ENCODE measurements around the gene NSUN7. TPM values are rescaled to one million over a fixed set of nuclear protein-coding genes. Genes with fewer than 3 reads are reported as not detected.
A peak's percentile ranks its signal among the peaks of the same experiment; 100 is the strongest.

NSUN7 gene
- total and polyA plus RNA-seq, 2 donors (not counting 1 experiment from before 2014, with no cell fraction given) = 0.33 TPM; not detected in 1

DNA sequence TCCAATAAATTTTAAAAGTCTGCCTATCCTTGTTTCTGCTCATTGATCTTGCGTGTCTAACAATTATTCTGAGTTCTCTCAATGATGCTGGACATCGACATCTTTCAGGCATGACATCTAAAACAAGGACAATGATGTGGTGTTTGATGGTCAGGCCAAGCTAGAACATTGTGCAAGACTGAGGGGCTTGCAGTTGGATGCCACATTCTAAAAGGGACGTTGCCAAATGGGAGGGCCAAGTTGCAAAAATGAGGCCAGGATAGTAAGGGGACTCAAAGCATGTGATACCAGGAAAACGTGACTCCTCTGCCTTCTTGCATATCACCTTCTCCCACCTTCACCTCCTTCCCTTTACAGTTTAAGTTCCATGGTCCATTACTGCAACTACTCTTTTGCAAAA is 29.4 kb upstream of the NSUN7 start:
- Histone ChIP-seq H3K9ac (ENCODE audit: insufficient read depth, low read length) (no peak overlapping the region), H3K36me3 (ENCODE audit: control insufficient read depth, insufficient read depth, low read length) (no peaks in the 10 kb centered on the region), H4K20me1 (ENCODE audit: control insufficient read depth, extremely low read depth, insufficient read depth, low read length) (no peaks in the 10 kb centered on the region), H3K27me3 (ENCODE audit: control insufficient read depth, insufficient read depth, low read length) (no peaks in the 10 kb centered on the region), H2AFZ (ENCODE audit: low read length) (no peak overlapping the region), H3K27ac (ENCODE audit: insufficient read depth, low read length) (no peak overlapping the region), H3K4me1 (ENCODE audit: control insufficient read depth, extremely low read depth, insufficient read depth, low read length) (no peaks in the 10 kb centered on the region), H3K9me3 (ENCODE audit: control insufficient read depth, insufficient read depth, low read depth, low read length) (no peaks in the 10 kb centered on the region), H3K4me2 (ENCODE audit: extremely low read depth, insufficient read depth, low read length) (no peak overlapping the region), H3K4me3 (replicated peaks in 1 of 4; ENCODE audit: control extremely low read depth in 1 of 4, insufficient read depth in 1 of 4, low read depth in 3 of 4, low read length in 4 of 4) (no peak overlapping the region), H3K79me2 (ENCODE audit: control insufficient read depth, insufficient read depth, low read length) (no peaks in the 10 kb centered on the region)
- TF ChIP-seq, protein P1, sequence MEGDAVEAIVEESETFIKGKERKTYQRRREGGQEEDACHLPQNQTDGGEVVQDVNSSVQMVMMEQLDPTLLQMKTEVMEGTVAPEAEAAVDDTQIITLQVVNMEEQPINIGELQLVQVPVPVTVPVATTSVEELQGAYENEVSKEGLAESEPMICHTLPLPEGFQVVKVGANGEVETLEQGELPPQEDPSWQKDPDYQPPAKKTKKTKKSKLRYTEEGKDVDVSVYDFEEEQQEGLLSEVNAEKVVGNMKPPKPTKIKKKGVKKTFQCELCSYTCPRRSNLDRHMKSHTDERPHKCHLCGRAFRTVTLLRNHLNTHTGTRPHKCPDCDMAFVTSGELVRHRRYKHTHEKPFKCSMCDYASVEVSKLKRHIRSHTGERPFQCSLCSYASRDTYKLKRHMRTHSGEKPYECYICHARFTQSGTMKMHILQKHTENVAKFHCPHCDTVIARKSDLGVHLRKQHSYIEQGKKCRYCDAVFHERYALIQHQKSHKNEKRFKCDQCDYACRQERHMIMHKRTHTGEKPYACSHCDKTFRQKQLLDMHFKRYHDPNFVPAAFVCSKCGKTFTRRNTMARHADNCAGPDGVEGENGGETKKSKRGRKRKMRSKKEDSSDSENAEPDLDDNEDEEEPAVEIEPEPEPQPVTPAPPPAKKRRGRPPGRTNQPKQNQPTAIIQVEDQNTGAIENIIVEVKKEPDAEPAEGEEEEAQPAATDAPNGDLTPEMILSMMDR (conservative IDR thresholded peaks at IDR 0.05 in 1 of 2, IDR thresholded peaks at IDR 0.05 in 1 of 2; ENCODE audit: low read depth in 1 of 2, low read length in 2 of 2) = no peak
- no peak for TF ChIP-seq EZH2 (IDR thresholded peaks at IDR 0.05; ENCODE audit: low read length, missing control alignments)
- DNase-seq (ENCODE audit: low read depth in 2 of 2) = no peak

DNA sequence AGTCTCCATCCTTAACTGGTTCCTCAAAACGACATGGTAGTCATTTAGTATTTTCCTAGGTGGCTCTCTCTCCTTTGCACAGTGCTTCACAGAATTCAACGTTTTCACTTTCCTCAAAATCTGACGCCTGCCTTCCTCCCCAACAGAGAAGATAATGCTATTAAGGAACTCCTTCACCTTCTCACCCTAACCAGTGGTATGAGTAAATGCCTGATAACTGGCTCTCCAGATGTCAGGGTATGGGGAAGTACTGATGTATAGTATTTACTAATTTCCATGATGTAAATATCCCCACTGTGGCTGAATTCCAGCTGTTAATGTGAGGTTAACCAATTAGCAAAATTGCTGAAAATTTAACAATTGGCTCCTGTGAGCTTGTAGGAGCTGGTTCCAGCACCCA is 28.8 kb upstream of the NSUN7 start:
- H3K9ac ChIP-seq (ENCODE audit: insufficient read depth, low read length) = no peak overlapping the region
- no peaks in the 10 kb centered on the region for H3K79me2 ChIP-seq (ENCODE audit: control insufficient read depth, insufficient read depth, low read length)
- no peaks in the 10 kb centered on the region for H3K36me3 ChIP-seq (ENCODE audit: control insufficient read depth, insufficient read depth, low read length)
- H3K27me3 ChIP-seq (ENCODE audit: control insufficient read depth, insufficient read depth, low read length) = no peaks in the 10 kb centered on the region
- no peak overlapping the region for H3K4me2 ChIP-seq (ENCODE audit: extremely low read depth, insufficient read depth, low read length)
- no peak overlapping the region for H3K27ac ChIP-seq (ENCODE audit: insufficient read depth, low read length)
- H2AFZ ChIP-seq (ENCODE audit: low read length) = no peak overlapping the region
- no peaks in the 10 kb centered on the region for H4K20me1 ChIP-seq (ENCODE audit: control insufficient read depth, extremely low read depth, insufficient read depth, low read length)
- H3K4me3 ChIP-seq (replicated peaks in 1 of 4; ENCODE audit: control extremely low read depth in 1 of 4, insufficient read depth in 1 of 4, low read depth in 3 of 4, low read length in 4 of 4) = no peak overlapping the region
- TF ChIP-seq, protein P1 (conservative IDR thresholded peaks at IDR 0.05 in 1 of 2, IDR thresholded peaks at IDR 0.05 in 1 of 2; ENCODE audit: low read depth in 1 of 2, low read length in 2 of 2) = no peak
- TF ChIP-seq EZH2 (IDR thresholded peaks at IDR 0.05; ENCODE audit: low read length, missing control alignments) = no peak
- H3K9me3 ChIP-seq (ENCODE audit: control insufficient read depth, insufficient read depth, low read depth, low read length) = no peaks in the 10 kb centered on the region
- DNase-seq (ENCODE audit: low read depth in 2 of 2) = no peak
- no peaks in the 10 kb centered on the region for H3K4me1 ChIP-seq (ENCODE audit: control insufficient read depth, extremely low read depth, insufficient read depth, low read length)

DNA sequence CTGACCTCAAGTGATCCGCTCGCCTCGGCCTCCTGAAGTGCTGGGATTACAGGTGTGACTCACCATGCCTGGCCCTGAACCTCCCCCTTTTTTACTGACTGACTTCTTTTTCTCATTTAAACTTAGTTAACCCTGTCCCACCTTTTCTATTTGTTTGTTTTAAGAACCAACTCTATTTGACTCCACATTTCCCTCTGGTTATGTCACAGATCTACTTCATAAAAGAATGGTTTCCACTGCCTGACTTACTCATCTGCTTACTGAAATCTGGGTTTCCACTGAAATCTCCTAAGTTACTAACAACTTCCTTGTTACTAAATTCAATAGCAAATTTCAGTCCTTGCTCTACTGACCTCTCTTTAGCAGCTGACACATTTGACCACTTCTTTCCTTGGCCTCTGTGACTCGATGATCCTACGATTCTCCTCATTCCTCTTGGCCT is 28.0 kb upstream of the NSUN7 start:
- Histone ChIP-seq H2AFZ (ENCODE audit: low read length) (no peak overlapping the region), H4K20me1 (ENCODE audit: control insufficient read depth, extremely low read depth, insufficient read depth, low read length) (no peaks in the 10 kb centered on the region), H3K4me1 (ENCODE audit: control insufficient read depth, extremely low read depth, insufficient read depth, low read length) (no peaks in the 10 kb centered on the region), H3K9ac (ENCODE audit: insufficient read depth, low read length) (no peak overlapping the region), H3K4me2 (ENCODE audit: extremely low read depth, insufficient read depth, low read length) (no peak overlapping the region), H3K9me3 (ENCODE audit: control insufficient read depth, insufficient read depth, low read depth, low read length) (no peaks in the 10 kb centered on the region), H3K27ac (ENCODE audit: insufficient read depth, low read length) (no peak overlapping the region), H3K36me3 (ENCODE audit: control insufficient read depth, insufficient read depth, low read length) (no peaks in the 10 kb centered on the region), H3K27me3 (ENCODE audit: control insufficient read depth, insufficient read depth, low read length) (no peaks in the 10 kb centered on the region), H3K79me2 (ENCODE audit: control insufficient read depth, insufficient read depth, low read length) (no peaks in the 10 kb centered on the region), H3K4me3 (replicated peaks in 1 of 4; ENCODE audit: control extremely low read depth in 1 of 4, insufficient read depth in 1 of 4, low read depth in 3 of 4, low read length in 4 of 4) (no peak overlapping the region)
- TF ChIP-seq EZH2 (IDR thresholded peaks at IDR 0.05; ENCODE audit: low read length, missing control alignments) = no peak
- TF ChIP-seq, protein P1 (conservative IDR thresholded peaks at IDR 0.05 in 1 of 2, IDR thresholded peaks at IDR 0.05 in 1 of 2; ENCODE audit: low read depth in 1 of 2, low read length in 2 of 2) = no peak
- DNase-seq (ENCODE audit: low read depth in 2 of 2) = peak in 1 of 2 donors; percentile 73

All from fibroblast of lung (primary cell).